ENCODE data around the gene PLA2G10. TPM values are rescaled to one million over a fixed set of nuclear protein-coding genes. Genes with fewer than 3 reads are reported as not detected.
"Not testable (repeated sequence)": the region's sequence is repeated elsewhere in the genome, so short reads cannot be mapped to it uniquely, and the experiment has no call there.

The PLA2G10 gene
- total RNA-seq, 2 experiments from 2014 or later = not detected

DNA sequence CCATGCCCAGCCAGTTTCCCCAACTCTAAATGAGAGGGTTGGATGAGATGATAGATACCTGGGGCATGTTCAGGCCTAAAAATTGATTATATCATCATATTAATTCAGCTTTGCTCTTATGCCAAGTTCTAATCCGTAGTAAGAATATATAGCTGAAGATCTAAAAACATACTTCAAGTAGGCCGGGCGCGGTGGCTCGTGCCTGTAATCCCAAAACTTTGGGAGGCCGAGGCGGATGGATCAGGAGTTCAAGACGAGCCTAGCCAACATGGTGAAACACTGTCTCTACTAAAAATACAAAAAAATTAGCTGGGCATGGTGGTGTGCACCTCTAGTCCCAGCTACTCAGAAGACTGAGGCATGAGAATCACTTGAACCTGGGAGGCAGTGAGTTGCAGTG, 12.0 kb downstream of the PLA2G10 start:
- intact Hi-C loops (cut with micrococcal nuclease) = no loop called here
- no peaks in the 10 kb centered on the region for H3K4me1 Mint-ChIP-seq (ENCODE audit: low read depth)
- no peak for ATAC-seq
- no peak overlapping the region for H3K4me3 Mint-ChIP-seq
- TF ChIP-seq, protein P1, sequence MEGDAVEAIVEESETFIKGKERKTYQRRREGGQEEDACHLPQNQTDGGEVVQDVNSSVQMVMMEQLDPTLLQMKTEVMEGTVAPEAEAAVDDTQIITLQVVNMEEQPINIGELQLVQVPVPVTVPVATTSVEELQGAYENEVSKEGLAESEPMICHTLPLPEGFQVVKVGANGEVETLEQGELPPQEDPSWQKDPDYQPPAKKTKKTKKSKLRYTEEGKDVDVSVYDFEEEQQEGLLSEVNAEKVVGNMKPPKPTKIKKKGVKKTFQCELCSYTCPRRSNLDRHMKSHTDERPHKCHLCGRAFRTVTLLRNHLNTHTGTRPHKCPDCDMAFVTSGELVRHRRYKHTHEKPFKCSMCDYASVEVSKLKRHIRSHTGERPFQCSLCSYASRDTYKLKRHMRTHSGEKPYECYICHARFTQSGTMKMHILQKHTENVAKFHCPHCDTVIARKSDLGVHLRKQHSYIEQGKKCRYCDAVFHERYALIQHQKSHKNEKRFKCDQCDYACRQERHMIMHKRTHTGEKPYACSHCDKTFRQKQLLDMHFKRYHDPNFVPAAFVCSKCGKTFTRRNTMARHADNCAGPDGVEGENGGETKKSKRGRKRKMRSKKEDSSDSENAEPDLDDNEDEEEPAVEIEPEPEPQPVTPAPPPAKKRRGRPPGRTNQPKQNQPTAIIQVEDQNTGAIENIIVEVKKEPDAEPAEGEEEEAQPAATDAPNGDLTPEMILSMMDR (IDR thresholded peaks at IDR 0.05) = no peak
- DNase-seq = no peak
- H3K27ac Mint-ChIP-seq = no peak overlapping the region
- peaks cover 4% of the 10 kb centered on the region for H3K27me3 Mint-ChIP-seq
- H3K36me3 Mint-ChIP-seq (ENCODE audit: low read depth) = no peaks in the 10 kb centered on the region
- ChIA-PET POLR2A (no interaction called here), CTCF (no interaction called here)
- H3K9me3 Mint-ChIP-seq = no peaks in the 10 kb centered on the region

GRCh38 chr16:14681115-14681514, 13.0 kb downstream of the PLA2G10 start:
- ChIA-PET CTCF (no interaction called here), POLR2A (no interaction called here)
- no peaks in the 10 kb centered on the region for H3K36me3 Mint-ChIP-seq (ENCODE audit: low read depth)
- ATAC-seq (no peak), DNase-seq (no peak)
- no peaks in the 10 kb centered on the region for H3K9me3 Mint-ChIP-seq
- H3K4me1 Mint-ChIP-seq (ENCODE audit: low read depth) = no peaks in the 10 kb centered on the region
- intact Hi-C loops (cut with micrococcal nuclease) = no loop called here
- no peak overlapping the region for H3K27ac Mint-ChIP-seq
- H3K27me3 Mint-ChIP-seq = peaks cover 4% of the 10 kb centered on the region
- TF ChIP-seq, protein P1 (IDR thresholded peaks at IDR 0.05) = no peak
- H3K4me3 Mint-ChIP-seq = no peak overlapping the region

- H3K9me3 Mint-ChIP-seq; H3K36me3 Mint-ChIP-seq (ENCODE audit: low read depth); H3K4me1 Mint-ChIP-seq (ENCODE audit: low read depth); ATAC-seq; H3K27me3 Mint-ChIP-seq; POLR2A ChIA-PET; H3K4me3 Mint-ChIP-seq; CTCF ChIA-PET; intact Hi-C loops (cut with micrococcal nuclease); DNase-seq; H3K27ac Mint-ChIP-seq: not testable (repeated sequence)
Measured at GRCh38 chr16:14680396-14680795, 13.7 kb downstream of the PLA2G10 start.

DNA sequence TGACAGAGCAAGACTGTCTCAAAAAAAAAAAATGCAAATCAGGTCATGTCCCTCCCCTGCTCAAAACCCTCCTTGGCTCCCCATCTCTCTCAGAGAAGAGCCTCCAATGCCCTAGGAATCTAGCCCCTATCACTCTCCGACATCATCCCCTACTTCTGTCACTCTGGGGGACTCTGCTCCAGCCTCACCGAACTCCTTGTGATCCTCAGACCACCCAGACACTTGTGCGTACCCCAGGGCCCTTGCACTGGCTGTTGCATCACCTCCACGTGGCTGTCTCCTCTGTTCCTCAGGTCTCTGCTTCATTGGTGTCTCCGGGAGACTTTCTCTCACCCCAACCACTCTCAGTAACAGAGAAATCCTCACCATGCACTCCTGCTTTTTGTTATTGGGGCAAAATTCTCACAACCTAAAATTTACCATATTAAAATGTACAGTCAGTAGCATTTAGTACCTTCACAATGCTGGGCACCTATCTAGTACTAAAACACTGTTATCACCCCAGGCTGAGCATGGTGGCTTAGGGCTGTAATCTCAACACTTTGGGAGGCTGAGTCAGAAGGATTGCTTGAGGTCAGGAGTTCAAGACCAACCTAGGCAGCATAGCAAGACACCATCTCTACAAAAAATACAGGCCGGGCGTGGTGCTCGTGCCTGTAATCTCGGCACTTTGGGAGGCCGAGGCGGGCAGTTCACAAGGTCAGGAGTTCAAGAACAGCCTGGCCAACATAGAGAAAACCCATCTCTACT, 15.2 kb downstream of the PLA2G10 start:
- ChIA-PET POLR2A (no interaction called here), CTCF (no interaction called here)
- Mint-ChIP-seq H3K9me3 (no peaks in the 10 kb centered on the region), H3K36me3 (ENCODE audit: low read depth) (no peaks in the 10 kb centered on the region), H3K4me1 (ENCODE audit: low read depth) (no peaks in the 10 kb centered on the region), H3K27me3 (peaks cover 4% of the 10 kb centered on the region), H3K4me3 (no peak overlapping the region), H3K27ac (no peak overlapping the region)
- DNase-seq (no peak), ATAC-seq (no peak)
- TF ChIP-seq, protein P1 (IDR thresholded peaks at IDR 0.05) = no peak
- intact Hi-C loops (cut with micrococcal nuclease) = no loop called here

DNA sequence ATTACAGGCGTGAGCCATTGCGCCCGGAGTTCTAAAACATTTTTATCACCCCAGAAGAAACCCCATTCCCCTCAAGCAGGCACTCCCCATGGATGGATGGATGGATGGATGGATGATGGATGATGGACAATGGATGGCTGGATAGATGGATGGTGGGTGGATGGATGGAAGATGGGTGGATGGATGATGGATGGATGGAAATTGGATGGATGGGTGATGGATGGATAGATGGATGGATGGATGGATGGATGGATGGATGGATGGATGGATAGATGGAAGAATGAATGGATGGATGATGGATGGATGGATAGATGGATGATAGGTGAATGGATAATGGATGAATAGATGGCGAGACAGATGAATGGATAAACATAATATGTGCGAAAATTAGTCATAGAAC, 16.5 kb downstream of the PLA2G10 start:
- peaks cover 1% of the 10 kb centered on the region for H3K4me1 Mint-ChIP-seq (ENCODE audit: low read depth)

More for the DNA sequence above, 16.5 kb downstream of the PLA2G10 start:
- no peak overlapping the region for H3K27ac Mint-ChIP-seq
- intact Hi-C loops (cut with micrococcal nuclease) = no loop called here
- no peak overlapping the region for H3K4me3 Mint-ChIP-seq
- ATAC-seq (no peak), DNase-seq (no peak)
- ChIA-PET CTCF (no interaction called here), POLR2A (no interaction called here)
- H3K36me3 Mint-ChIP-seq (ENCODE audit: low read depth) = no peaks in the 10 kb centered on the region
- peaks cover 4% of the 10 kb centered on the region for H3K27me3 Mint-ChIP-seq
- no peaks in the 10 kb centered on the region for H3K9me3 Mint-ChIP-seq
- TF ChIP-seq, protein P1 (IDR thresholded peaks at IDR 0.05) = no peak
